ENCODE data around the gene JCHAIN.
A peak's percentile ranks its signal among the peaks of the same experiment; 100 is the strongest.
"Not testable (repeated sequence)": the region's sequence is repeated elsewhere in the genome, so short reads cannot be mapped to it uniquely, and the experiment has no call there.

The JCHAIN gene

DNA sequence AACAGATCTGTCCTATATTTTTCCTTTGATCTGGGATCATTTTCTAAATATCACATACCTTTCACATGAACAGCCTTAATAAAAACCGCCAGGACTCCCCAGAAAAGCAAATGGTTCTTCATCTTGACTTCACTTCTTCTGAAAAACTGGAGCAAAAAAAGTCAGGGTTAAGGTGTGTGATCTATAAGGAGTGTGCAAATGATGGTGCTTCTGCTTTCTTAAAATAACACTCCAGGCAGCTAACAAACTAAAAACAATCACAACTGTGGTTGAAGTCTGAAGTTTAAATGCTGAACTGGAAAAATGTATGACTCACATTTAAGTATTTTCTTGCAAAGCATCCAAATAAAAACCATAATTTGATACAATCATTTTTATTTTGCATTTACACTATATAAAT lies at the start of gene JCHAIN:
Gene JCHAIN (minus strand): TSS at position 140 of the 400 bp plus-strand sequence. CDS start 18 bp downstream, at position 122.
- DNase-seq (ENCODE audit: low read depth), result no peak

DNA sequence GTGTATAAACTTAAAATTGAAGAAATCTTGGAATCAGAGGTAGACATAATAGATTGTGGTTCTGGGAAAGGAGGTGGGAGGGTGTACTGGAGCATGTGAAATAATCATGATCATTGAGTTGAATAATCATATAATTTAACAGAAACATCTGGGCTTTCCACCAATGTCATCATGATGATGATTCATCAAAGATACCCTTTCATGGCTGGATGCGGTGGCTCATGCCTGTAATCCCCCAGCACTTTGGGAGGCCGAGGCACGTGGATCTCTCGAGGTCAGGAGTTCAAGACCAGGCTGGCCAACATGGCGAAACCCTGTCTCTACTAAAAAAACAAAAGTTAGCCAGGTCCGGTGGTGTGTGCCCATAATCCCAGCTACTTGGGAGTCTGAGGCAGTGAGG lies 48.8 kb upstream of the JCHAIN start:
- no peak for DNase-seq (ENCODE audit: low read depth)

DNA sequence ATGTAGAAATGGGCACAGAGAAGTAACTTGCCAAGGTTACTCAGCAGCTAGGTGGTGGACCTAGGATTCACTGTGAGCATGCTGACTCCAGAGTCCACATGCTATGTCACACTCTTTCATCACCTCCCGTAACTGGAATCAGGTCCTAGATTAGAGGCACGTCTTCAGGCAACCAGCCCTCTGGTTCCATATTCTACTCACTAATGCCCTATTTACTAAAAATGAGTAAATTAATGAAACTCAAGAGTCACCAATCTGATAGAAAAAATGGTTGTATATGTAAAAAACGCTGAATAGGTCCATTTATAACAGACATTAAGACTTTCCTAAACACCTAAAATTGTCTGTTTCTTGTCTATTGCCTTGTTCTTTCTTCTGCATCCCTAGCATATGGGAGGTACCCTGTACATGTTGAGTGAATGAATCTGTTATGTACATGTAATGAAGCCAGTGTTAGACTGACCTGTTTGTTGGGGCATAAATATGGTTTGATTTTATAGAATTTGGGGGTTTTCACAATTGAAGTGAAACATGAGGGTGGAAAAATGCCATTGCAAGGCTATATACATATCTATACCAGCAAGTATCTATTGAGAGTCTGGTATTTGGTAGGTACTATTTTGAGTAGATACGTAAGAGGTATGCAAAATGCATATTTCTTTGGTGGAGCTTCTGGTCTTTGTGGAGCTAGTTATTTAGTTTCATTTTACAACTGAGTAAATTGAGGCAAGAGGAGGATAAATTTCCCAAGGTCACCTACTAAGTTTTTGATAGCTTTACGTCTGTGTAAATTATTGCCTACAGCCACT lies 48.0 kb upstream of the JCHAIN start:
- DNase-seq (ENCODE audit: low read depth), result no peak

DNA sequence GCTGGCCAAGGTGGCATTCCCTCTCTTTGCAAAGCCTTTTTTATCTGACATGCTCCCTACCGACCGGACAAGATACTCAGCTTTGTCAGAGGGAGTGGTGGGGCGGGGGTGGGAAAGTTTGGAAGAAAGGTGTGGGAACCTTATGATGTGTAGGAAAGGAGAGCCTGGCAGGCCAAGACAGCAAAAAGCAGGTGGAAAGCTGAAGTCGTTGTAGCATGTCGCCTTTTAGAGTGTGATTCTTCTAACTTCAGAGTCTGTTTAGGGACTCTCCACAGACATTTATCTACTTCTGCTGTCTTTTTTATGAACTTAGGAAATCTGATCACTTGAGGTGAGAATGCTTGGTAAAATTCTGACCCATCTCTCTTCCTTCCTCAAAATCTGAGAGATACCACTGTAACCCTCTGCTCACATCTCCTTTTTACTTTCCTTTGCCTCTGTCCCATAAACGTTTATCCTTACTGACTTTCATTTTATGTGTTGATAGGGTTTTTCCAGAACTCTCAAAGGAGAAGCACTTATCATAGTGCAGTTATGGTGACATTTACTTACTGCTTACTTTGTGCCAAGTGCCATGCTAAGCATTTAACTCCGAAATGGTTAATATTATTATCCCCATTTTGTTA lies 47.3 kb upstream of the JCHAIN start:
- DNase-seq (ENCODE audit: low read depth), result no peak

DNA sequence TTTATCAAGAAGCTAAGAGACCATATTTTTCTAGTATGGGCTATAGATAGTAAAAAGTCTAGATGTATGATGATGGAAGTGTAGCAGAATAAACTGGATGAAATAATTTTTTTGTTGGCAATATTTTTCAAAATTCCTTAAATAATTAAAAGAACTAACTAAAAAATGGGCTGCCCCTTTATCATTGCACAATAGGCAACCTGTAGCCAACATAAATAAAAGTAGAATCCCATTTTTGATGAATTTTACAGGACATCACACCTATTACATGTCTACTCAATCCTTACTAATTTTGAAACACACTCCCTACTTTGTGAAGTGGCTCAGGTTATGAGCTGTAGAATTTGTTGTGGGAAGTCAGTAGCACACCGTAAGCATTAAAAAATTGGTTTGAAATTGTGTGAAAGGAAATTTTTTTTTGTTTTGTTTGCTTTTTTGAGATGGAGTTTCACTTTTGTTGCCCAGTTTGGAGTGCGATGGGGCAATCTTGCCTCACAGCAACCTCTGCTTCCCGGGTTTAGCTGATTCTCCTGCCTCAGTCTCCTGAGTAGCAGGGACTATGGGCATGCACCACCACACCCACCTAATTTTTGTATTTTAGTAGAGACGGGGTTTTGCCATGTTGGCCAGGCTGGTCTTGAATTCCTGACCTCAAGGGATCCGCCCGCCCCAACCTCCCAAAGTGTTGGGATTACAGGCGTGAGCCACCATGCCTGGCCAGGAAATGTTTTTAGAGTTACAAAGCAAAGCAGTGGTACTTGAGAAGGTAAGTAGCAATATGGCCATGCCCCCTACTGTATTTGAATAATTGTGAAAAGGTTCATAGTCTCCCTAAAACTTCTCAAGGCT lies 46.5 kb upstream of the JCHAIN start:
- DNase-seq (ENCODE audit: low read depth), result no peak

DNA sequence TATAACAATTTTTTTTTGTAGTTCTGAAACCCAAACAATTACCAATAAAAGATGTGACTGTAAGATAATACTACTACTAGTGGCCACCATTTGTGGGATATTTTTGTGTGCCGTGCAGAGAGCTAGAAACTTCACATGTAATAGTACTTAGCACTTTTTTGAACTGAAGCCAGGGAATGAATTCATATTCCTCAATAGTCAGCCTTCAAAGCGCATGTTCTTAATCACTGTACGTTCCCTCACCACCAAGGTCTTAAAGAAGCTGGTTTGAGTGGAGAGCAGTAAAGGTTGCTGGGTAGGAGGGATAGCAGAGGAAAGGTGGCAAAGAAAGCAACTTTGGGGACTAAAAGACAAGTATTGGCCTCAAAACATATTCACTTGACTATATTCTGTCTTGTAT lies 45.8 kb upstream of the JCHAIN start:
- DNase-seq (ENCODE audit: low read depth), result no peak

DNA sequence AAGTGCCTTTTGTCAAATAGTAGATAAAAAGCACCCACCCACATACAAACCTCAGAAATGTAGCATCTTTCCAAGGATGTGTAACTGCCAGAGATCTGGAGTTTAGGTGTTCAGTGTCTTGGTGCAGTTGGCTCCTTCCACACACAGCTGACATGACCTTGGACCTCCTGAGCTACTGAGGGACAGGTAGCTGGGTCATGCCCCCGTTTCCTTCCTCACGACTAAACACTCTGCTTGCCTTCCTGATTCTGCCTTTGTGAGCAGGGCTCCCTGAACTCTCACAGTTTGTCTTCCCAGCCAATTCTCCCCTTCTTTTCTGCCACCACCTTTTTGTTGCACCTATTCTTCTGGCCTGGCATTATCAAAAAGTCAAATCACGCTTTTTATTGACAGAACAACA lies 45.3 kb upstream of the JCHAIN start:
- DNase-seq (ENCODE audit: low read depth), result no peak

DNA sequence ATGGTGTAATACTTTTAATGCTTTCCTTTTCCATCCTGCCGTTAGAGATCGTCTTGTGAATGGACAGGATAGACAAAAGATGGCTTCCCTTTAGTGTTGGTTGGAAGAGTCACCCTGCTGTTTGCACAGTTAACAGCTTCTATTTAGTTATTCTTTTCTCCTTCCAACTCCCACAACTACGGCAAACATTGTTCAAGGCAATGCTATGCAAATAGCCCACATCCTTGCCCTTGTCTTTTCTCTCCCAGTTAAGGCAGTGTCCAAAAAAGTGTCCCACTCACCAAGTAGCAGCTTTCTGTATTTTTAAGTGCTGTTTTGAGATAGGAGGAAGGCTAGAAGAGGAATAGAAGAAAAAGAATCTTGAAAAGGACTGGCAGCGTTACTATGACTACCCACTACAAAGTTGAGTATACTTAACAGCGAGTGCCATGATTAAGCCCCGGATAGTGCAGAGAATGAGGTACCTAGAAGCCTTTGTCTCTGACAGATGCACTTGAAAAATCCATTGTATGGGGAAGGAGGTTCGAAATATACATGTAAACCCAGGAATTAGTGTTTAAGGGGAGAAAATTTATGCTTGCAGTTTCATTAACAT lies 43.4 kb upstream of the JCHAIN start:
- no peak for DNase-seq (ENCODE audit: low read depth)

DNA sequence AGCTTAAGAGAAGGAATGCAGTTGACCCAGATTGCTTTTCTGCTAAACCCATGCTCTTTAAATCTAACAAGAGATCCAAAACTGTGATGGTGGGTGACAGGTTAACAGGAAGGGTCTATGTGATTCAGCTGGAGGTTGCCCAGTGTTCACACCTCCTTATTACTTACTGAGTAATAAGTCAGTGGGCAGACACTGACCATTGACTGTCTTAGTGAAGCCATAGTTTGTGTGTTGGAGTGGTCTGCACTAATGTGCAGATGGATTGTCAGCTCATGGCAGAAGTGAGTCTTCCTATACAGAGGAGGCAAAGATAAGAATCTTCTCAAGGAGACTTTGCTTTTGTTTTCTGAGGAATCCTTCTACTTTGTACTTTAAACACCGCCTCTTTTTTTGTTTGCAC lies 40.2 kb upstream of the JCHAIN start:
- DNase-seq (ENCODE audit: low read depth), result no peak

DNA sequence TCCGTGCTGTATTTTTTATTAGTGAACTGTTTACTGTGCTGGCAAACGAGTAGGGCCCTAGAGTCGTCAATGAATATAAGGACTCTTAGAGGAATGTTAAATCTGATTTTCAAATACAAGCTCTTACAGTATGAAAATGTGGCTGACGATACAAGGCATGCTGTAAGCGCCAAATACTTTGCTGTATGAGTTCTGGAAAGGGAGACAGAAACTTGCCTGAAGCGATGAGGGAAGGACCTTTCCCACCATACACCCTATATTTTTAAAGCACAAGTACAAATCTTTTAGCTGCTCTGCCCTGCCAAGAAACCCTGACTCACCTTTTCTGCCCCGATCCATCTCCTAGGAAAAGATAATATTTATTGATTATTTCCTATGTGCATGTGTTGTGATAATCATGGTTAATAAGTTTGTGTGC lies 39.7 kb upstream of the JCHAIN start:
- no peak for DNase-seq (ENCODE audit: low read depth)

DNA sequence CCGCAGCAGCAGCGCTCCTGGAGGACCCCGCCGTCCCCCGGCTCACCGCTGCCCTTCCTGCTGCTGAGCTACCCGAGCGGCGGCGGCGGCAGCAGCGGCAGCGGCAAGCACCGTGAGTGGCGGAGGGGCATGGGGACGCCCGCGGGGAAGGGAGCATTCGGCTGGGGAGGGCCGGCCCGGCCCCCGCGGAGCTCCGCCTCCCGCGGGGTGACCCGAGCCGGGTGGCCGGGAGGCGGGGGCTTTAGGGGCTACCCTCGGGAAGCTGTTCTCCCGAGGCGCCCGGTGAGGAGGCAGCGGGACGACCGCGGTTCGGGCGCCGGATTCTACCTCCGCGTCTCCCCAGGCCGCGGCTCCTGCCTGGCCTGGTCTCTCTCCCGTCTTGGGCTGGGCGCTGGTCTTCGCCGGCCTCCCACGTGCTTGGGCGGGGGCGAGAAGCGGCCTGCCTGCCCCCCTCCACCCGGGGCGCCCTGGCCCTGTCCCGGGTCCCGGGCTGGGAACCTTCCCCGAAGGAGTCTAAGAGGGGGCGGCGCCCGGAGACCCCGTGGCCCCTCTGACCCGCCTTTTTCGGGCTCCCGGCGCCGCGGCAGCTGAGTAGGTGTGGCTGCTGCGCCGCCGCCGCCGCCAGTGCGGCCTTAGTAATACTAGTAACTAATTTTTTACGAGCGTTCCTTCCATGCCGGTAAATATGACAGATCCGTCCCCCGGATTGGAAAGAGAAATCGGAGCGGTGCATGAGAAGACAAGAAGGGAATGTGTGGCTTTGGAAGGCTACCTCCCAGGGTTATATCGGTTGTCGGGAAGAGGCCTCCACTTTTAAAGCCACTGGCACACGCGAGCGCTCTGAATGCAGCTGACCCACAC lies 39.1 kb upstream of the JCHAIN start:
- peak; percentile 61 for DNase-seq (ENCODE audit: low read depth)

DNA sequence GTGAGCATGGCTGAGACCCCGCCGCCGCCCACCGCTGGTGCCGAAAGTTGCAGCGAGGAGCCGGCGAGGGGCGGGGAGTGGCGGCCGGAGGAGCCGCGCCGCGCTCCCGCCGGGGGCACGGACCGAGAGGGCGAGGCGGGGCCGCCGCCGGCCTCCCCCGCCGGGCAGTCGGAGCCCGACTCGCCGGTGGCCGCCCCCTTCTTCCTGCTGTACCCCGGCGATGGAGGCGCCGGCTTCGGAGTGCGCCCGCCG lies 38.5 kb upstream of the JCHAIN start:
- DNase-seq (ENCODE audit: low read depth), result no peak

DNA sequence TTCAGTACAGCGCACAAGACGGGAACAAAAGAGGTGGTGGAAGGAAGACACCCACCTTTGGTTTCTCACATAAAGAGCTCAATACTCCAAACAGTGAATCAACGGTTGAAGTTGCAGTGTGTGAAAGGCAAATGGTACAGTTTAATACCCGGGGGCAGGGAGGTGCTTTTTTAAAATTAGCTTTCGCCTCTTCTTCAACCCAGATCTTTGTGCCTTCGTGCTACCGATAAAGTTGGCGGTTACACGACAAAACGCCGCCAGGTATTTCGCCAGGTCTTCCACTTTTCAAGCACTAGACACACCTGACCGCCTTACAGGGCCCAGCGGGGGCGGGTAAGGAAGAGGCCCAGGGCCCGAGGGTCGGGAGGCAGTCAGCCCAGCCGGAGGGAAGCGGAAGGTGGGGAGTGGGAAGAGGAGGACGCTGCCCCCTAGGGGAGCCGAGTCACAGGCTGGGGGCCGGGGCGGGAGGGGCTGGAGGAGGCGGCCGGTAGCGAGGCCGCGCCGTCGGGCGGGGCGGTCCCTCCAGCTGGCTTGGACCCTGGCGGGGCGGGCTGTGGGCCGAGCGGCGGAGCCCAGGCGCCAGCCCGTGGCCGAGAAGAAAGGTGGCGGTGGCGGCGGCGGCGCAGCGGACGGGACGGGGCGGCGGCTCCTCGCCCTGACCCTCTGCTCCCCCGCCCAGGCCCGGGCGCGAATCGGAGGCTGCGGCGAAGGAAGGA lies 38.1 kb upstream of the JCHAIN start:
- DNase-seq (ENCODE audit: low read depth), result peak; percentile 40

DNA sequence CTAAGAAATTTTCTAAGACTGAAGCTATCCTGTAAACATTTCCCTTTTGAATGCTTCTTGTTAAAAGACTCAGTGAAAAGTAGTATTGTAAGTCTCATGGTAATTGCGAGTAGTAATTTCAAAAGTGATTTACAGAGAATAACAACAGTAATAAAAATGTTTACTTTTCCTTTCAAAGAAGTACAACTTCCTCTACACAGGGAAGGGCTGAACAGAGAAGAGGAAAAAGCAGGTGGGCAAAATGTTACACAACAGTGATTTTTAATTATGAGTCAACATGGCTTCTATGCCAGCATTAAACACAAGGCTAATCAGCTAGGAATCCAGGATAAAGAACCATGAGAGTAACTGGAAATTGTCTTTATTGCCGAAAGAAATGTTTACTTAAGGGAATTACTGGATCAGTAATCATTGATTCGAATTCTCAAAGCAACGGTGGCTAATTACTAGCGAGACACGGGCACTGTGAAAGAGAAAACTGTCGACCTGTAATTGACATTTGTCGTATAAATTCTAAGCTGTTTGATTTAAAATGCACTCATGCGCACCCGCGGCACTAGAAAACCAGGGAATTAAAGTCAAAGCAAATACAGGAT lies 37.4 kb upstream of the JCHAIN start:
- no peak for DNase-seq (ENCODE audit: low read depth)

DNA sequence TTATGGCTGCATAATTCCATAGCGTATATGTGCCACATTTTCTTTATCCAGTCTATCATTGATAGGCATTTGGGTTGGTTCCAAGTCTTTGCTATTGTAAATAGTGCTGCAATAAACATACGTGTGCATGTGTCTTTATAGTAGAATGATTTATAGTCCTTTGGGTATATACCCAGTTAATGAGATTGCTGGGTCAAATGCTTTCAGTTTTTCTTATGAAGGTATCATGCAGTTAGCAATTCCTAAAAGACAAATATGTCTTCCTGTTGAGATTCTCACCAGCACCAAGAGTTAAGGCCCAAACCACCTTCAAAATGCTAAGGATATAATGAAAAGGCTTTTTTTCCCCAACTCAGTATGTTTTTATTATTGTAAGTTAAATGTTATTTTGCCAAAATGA lies 36.3 kb upstream of the JCHAIN start:
- DNase-seq (ENCODE audit: low read depth), result not testable (repeated sequence)

DNA sequence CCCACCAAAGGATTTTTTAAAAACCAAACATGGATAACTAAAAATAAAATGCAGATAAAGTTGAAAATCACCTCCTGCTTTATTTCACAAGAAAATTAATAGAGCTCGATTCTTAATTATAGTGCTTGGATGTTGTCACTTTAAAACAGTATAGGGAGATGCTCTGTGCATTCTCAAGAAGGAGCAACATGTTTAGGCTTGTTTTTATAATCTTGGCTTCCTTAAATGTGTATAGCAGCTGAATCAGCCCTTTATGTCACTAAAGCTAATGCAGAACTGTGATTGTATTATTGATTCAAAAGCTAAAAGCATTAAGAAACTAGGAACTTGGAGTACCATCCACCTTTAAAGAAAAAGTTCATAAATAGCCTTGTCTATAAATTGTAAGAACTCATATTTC lies 35.0 kb upstream of the JCHAIN start:
- no peak for DNase-seq (ENCODE audit: low read depth)

DNA sequence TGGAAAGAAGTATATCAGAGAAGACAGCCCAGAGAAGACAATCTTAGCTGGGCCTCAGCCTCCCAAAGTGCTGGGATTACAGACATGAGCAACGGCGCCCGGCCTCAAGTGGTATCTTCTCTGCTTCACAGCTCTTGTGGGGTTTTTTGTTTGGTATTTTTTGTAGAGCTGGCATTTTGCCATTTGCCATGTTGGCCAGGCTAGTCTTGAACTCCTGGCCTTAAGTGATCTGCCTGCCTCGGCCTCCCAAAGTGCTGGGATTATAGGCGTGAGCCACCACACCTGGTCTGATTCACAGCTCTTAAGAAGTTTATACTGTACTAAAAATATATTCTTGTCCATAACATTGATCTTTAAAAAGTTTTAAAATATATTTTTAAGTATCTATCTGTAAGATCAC lies 34.4 kb upstream of the JCHAIN start:
- DNase-seq (ENCODE audit: low read depth), result no peak

DNA sequence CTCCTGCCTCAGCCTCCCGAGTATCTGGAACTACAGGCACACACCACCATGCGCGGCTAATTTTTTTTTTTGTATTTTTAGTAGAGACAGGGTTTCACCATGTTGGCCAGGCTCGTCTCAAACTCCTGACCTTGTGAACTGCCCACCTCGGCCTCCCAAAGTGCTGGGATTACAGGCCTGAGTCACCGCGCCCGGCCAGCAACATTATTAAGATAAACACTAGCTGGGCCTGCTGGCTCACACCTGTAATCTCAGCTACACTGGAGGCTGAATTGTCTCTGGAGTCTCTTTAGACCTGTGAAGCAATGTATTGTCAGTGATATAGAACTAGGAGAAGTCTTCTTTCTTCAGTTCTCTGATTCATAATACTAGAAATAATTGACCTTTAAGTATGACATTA lies 32.1 kb upstream of the JCHAIN start:
- DNase-seq (ENCODE audit: low read depth), result not testable (repeated sequence)

DNA sequence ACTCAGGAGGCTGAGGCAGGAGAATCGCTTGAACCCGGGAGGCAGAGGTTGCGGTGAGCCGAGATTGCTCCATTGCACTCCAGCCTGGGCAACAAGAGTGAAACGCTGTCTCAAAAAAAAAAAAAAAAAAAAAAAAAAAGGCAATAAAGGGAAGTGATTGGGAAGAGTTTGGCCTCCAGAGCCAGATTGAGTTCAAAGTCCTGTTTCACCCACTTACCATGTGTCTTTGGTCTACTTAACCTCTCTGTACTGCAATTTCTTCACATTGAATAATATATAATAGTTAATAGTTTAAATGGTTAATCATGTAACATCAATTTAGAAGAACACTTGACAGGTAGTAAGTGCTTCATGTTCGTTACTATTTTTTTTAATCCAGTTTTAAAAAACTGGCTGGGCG lies 28.3 kb upstream of the JCHAIN start:
- not testable (repeated sequence) for DNase-seq (ENCODE audit: low read depth)

DNA sequence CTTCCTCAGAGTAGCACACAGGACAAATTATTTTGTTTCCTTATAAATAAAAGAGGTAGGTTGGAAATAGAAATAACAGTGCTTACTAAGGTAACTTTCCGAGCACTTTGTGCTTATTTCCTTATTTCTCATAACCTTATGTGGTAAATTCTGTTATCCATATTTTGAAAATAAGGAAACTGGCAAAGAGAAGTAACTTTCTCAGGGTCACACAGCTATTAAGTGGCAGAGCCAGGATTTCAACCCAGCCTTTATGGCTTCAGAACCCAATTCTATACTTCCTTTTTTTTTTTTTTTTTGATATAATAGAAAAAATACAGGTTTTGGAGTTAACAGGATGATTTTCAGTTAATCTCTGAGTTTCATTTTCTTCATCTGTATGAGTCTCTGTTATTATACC lies 25.4 kb upstream of the JCHAIN start:
- DNase-seq (ENCODE audit: low read depth), result no peak

DNA sequence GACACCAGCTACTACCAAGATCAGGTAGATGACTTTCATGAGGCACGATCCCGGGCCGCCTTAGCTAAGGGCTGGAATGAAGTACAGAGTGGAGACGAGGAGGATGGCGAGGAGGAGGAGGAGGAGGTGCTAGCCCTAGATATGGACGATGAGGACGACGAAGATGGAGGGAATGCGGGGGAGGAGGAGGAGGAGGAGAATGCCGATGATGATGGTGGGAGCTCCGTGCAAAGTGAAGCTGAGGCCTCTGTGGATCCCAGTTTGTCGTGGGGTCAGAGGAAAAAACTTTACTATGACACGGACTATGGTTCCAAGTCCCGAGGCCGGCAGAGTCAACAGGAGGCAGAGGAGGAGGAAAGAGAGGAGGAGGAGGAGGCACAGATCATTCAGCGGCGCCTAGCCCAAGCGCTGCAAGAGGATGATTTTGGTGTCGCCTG lies 22.5 kb upstream of the JCHAIN start:
- DNase-seq (ENCODE audit: low read depth), result no peak

Data from GM04504 (cell line).